ENCODE measurements around the gene PGM1.
"Not testable (repeated sequence)": the region's sequence is repeated elsewhere in the genome, so short reads cannot be mapped to it uniquely, and the experiment has no call there.

Gene PGM1

GRCh38 chr1:63557365-63557987 lies 35.7 kb upstream of the PGM1 start:
- Histone ChIP-seq H3K4me1 (no peaks in the 10 kb centered on the region), H3K27me3 (no peaks in the 10 kb centered on the region), H3K9me3 (no peaks in the 10 kb centered on the region), H3K36me3 (no peaks in the 10 kb centered on the region), H3K4me3 (ENCODE audit: low read depth, low read length) (no peak overlapping the region)
- peak; percentile 20 for DNase-seq
- peak; percentile 54 for TF ChIP-seq CTCF (IDR thresholded peaks at IDR 0.05; ENCODE audit: low read depth, low read length)

- no peak for DNase-seq
- Histone ChIP-seq H3K27me3 (no peaks in the 10 kb centered on the region), H3K36me3 (no peaks in the 10 kb centered on the region), H3K4me3 (ENCODE audit: low read depth, low read length) (no peak overlapping the region), H3K9me3 (no peaks in the 10 kb centered on the region), H3K4me1 (no peaks in the 10 kb centered on the region)
- TF ChIP-seq CTCF (IDR thresholded peaks at IDR 0.05; ENCODE audit: low read depth, low read length), result no peak
Measured at GRCh38 chr1:63559357-63559756, 33.9 kb upstream of the PGM1 start.

- no peak for DNase-seq
- TF ChIP-seq CTCF (IDR thresholded peaks at IDR 0.05; ENCODE audit: low read depth, low read length), result no peak
- Histone ChIP-seq H3K4me1 (no peaks in the 10 kb centered on the region), H3K27me3 (no peaks in the 10 kb centered on the region), H3K9me3 (no peaks in the 10 kb centered on the region), H3K36me3 (no peaks in the 10 kb centered on the region), H3K4me3 (ENCODE audit: low read depth, low read length) (no peak overlapping the region)
Measured at GRCh38 chr1:63563745-63564144, 29.5 kb upstream of the PGM1 start.

GRCh38 chr1:63569068-63569467 lies 24.1 kb upstream of the PGM1 start:
- Histone ChIP-seq H3K9me3 (no peaks in the 10 kb centered on the region), H3K4me3 (ENCODE audit: low read depth, low read length) (no peak overlapping the region), H3K27me3 (no peaks in the 10 kb centered on the region), H3K4me1 (no peaks in the 10 kb centered on the region), H3K36me3 (no peaks in the 10 kb centered on the region)
- DNase-seq, result no peak
- TF ChIP-seq CTCF (IDR thresholded peaks at IDR 0.05; ENCODE audit: low read depth, low read length), result no peak

GRCh38 chr1:63569640-63570316 lies 23.4 kb upstream of the PGM1 start:
- H3K9me3 ChIP-seq, result no peaks in the 10 kb centered on the region
- no peak overlapping the region for H3K4me3 ChIP-seq (ENCODE audit: low read depth, low read length)
- DNase-seq, result no peak
- TF ChIP-seq CTCF (IDR thresholded peaks at IDR 0.05; ENCODE audit: low read depth, low read length), result no peak
- H3K36me3 ChIP-seq, result no peaks in the 10 kb centered on the region
- H3K27me3 ChIP-seq, result no peaks in the 10 kb centered on the region
- no peaks in the 10 kb centered on the region for H3K4me1 ChIP-seq

GRCh38 chr1:63572686-63573085 lies 20.5 kb upstream of the PGM1 start:
- H3K36me3 ChIP-seq; H3K9me3 ChIP-seq; H3K27me3 ChIP-seq; DNase-seq; H3K4me1 ChIP-seq; H3K4me3 ChIP-seq (ENCODE audit: low read depth, low read length): not testable (repeated sequence)

GRCh38 chr1:63574203-63574796 lies 18.9 kb upstream of the PGM1 start:
- not testable (repeated sequence) for H3K27me3 ChIP-seq; H3K36me3 ChIP-seq; H3K4me3 ChIP-seq (ENCODE audit: low read depth, low read length); H3K9me3 ChIP-seq; DNase-seq; H3K4me1 ChIP-seq

All from BE2C (cell line).